Neuronal stem cell (in vitro differentiated cells): ENCODE measurements around the gene TMEM231.

Source experiments
- DNase-seq: peaks from one replicate; pipeline ENCODE4 v3.0.0-alpha.2; 2013; ENCODE audit warnings: low spot score
- H2AFZ ChIP-seq: one replicate; pipeline ENCODE4 v1.6.1; 2013; ENCODE audit warnings: mild to moderate bottlenecking, low read length, inconsistent platforms
- H2AK5ac ChIP-seq: 2 replicates; pipeline ENCODE4 v1.6.1; 2013; ENCODE audit warnings: low read depth, mild to moderate bottlenecking, inconsistent platforms, low read length, moderate library complexity, mixed read lengths
- H2BK120ac ChIP-seq: 2 replicates; pipeline ENCODE4 v1.6.1; 2013; ENCODE audit warnings: low read depth, mild to moderate bottlenecking, inconsistent platforms, low read length, moderate library complexity, mixed read lengths
- H2BK12ac ChIP-seq: one replicate; pipeline ENCODE4 v1.6.1; 2013; ENCODE audit warnings: low read length, inconsistent platforms
- H2BK15ac ChIP-seq: 2 replicates; pipeline ENCODE4 v1.6.1; 2013; ENCODE audit warnings: mild to moderate bottlenecking, low read length, inconsistent platforms, mixed read lengths
- H2BK5ac ChIP-seq: one replicate; pipeline ENCODE4 v1.6.1; 2013; ENCODE audit warnings: inconsistent platforms, mild to moderate bottlenecking, low read length, moderate library complexity
- H3K14ac ChIP-seq: one replicate; pipeline ENCODE4 v1.6.1; 2013; ENCODE audit warnings: low read length, inconsistent platforms
- H3K18ac ChIP-seq: 2 replicates; pipeline ENCODE4 v1.6.1; 2013; ENCODE audit warnings: low read length, inconsistent platforms
- H3K23ac ChIP-seq: 2 replicates; pipeline ENCODE4 v1.6.1; 2013; ENCODE audit warnings: low read depth, mild to moderate bottlenecking, mixed read lengths, low read length, inconsistent platforms; ENCODE audit not compliant: poor library complexity
- H3K27ac ChIP-seq: replicated peaks from 3 replicates; pipeline ENCODE4 v1.5.1; 2013; ENCODE audit warnings: low read length, inconsistent platforms
- H3K27me3 ChIP-seq, 3 experiments: 2 replicates each; pipeline ENCODE4 v1.6.1; 2013; ENCODE audit warnings: low read length in 3 of 3, mild to moderate bottlenecking in 2 of 3, inconsistent platforms in 1 of 3, low read depth in 1 of 3, mixed read lengths in 1 of 3, moderate library complexity in 1 of 3; ENCODE audit not compliant: control insufficient read depth in 3 of 3, insufficient read depth in 3 of 3
- H3K36me3 ChIP-seq, 2 donors: replicated peaks in 1 of 2; 2 replicates each; pipeline ENCODE4 v1.6.1; 2013; ENCODE audit warnings: low read length in 2 of 2; ENCODE audit not compliant: control insufficient read depth in 2 of 2, insufficient read depth in 2 of 2
- H3K4ac ChIP-seq: 2 replicates; pipeline ENCODE4 v1.6.1; 2013; ENCODE audit warnings: inconsistent platforms, mild to moderate bottlenecking, low read length, moderate library complexity
- H3K4me1 ChIP-seq, 2 donors: 1 replicate in 1 of 2; 2 replicates in 1 of 2; pipeline ENCODE4 v1.6.1; 2013; ENCODE audit warnings: low read length in 2 of 2, low read depth in 1 of 2; ENCODE audit not compliant: control insufficient read depth in 2 of 2, insufficient read depth in 1 of 2
- H3K4me2 ChIP-seq: one replicate; pipeline ENCODE4 v1.6.1; 2013; ENCODE audit warnings: mild to moderate bottlenecking, low read length, inconsistent platforms; ENCODE audit not compliant: insufficient read depth, poor library complexity, severe bottlenecking
- H3K4me3 ChIP-seq, 2 donors: 2 replicates each; pipeline ENCODE4 v1.5.1; 2013; ENCODE audit warnings: low read length in 2 of 2, mild to moderate bottlenecking in 2 of 2, inconsistent platforms in 1 of 2, moderate library complexity in 1 of 2
- H3K79me1 ChIP-seq: one replicate; pipeline ENCODE4 v1.6.1; 2013; ENCODE audit warnings: low read depth, mild to moderate bottlenecking, inconsistent platforms, low read length, moderate library complexity
- H3K9ac ChIP-seq: one replicate; pipeline ENCODE4 v1.6.1; 2013; ENCODE audit warnings: mild to moderate bottlenecking, low read depth, low read length, inconsistent platforms; ENCODE audit not compliant: poor library complexity
- H3K9me3 ChIP-seq, 2 donors: replicated peaks in 1 of 2; 2 replicates each; pipeline versions ENCODE3 to v1.6.1; 2013; ENCODE audit warnings: low read length in 2 of 2, mild to moderate bottlenecking in 2 of 2, inconsistent platforms in 1 of 2, low read depth in 1 of 2, mixed read lengths in 1 of 2, moderate library complexity in 1 of 2; ENCODE audit not compliant: control insufficient read depth in 2 of 2, insufficient read depth in 1 of 2
- H4K8ac ChIP-seq: one replicate; pipeline ENCODE4 v1.6.1; 2013; ENCODE audit warnings: low read depth, mild to moderate bottlenecking, inconsistent platforms, low read length, moderate library complexity
- H4K91ac ChIP-seq: one replicate; pipeline ENCODE4 v1.6.1; 2013; ENCODE audit warnings: low read length, low read depth, mild to moderate bottlenecking, inconsistent platforms; ENCODE audit not compliant: poor library complexity
- WGBS, 2 donors: extraction: QIAGEN DNeasy Blood & Tissue Kit; methylation state at CpG; one replicate each; pipeline ENCODE4 v1.1.7; 2013; ENCODE audit warnings: missing lambda C conversion rate in 2 of 2, mixed read lengths in 1 of 2; ENCODE audit not compliant: insufficient read length in 2 of 2, insufficient replicate concordance in 1 of 2; ENCODE audit errors: extremely low coverage in 2 of 2; 5-methylcytosine and 5-hydroxymethylcytosine counted together

The TMEM231 gene

GRCh38 chr16:75497558-75497957, 58.5 kb downstream of the TMEM231 start:
- no peak overlapping the region for H2BK15ac ChIP-seq
- H2BK120ac ChIP-seq, result no peak overlapping the region
- no peak overlapping the region for H3K4me2 ChIP-seq
- H3K27me3 ChIP-seq, result peaks cover 0 to 49% (median 0%) of the 10 kb centered on the region in 3 experiments
- no peaks in the 10 kb centered on the region for H3K79me1 ChIP-seq
- WGBS, 2 donors, result no CpG with 5 or more reads among the region's 4 CpGs
- no peak for DNase-seq
- no peak overlapping the region for H4K8ac ChIP-seq
- peaks cover 0 to 5% of the 10 kb centered on the region in 2 donors for H3K4me1 ChIP-seq
- no peak overlapping the region for H2AFZ ChIP-seq
- H3K14ac ChIP-seq, result no peak overlapping the region
- no peak overlapping the region for H3K23ac ChIP-seq
- no peak overlapping the region for H3K18ac ChIP-seq
- no peak overlapping the region for H3K4ac ChIP-seq
- no peaks in the 10 kb centered on the region for H3K36me3 ChIP-seq
- no peak overlapping the region for H4K91ac ChIP-seq
- H2BK12ac ChIP-seq, result no peak overlapping the region
- H3K9me3 ChIP-seq, result peaks cover 0 to 3% of the 10 kb centered on the region in 2 donors
- H3K4me3 ChIP-seq, result no peak overlapping the region
- no peak overlapping the region for H3K9ac ChIP-seq
- no peak overlapping the region for H2BK5ac ChIP-seq
- no peak overlapping the region for H3K27ac ChIP-seq
- no peak overlapping the region for H2AK5ac ChIP-seq

DNA sequence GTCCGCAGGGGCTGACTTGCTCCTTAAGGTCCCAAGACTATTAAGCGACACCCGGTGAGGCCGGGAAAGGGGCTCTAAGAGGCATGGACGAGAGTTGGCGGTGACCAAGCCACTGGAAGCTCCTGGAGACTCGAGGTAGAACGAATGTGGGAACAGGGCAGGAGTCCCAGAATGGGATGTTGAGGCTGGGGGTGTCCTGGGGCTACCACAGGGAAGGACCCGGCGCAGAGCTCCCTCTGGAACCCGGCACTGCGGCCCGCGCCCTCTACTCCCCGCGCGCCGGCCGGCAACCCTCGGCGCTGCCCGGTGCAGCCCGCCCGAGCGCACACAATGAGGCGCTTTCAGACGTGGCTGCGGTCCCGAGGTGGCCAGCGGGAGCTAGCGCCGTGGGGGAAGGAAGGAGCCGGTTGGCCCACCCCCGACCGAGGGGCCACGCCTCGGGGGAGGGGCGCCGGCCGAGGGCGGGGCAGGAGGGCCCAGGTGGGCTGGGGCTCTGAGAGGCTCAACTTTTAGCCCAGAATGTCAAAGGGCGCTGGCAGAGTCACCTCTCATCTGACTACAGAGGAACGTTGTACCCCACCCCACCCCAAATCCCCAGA, 60.9 kb downstream of the TMEM231 start, which contains the start of gene CHST6:
TSS of gene CHST6 (minus strand) at position 366 of the 599 bp plus-strand sequence. CDS start 15,613 bp downstream, outside the sequence.
- Histone ChIP-seq H2BK120ac (peak within 1 kb of the TSS; percentile 54), H3K18ac (peak within 1 kb of the TSS; percentile 94), H3K36me3 (no peaks in the 10 kb centered on the region), H2BK15ac (peak within 1 kb of the TSS; percentile 99), H3K9ac (peak within 1 kb of the TSS; percentile 56), H4K91ac (no peak within 1 kb of the TSS), H2BK12ac (peak within 1 kb of the TSS; percentile 46), H2AFZ (peak within 1 kb of the TSS; percentile 98), H3K27ac (no peak within 1 kb of the TSS), H4K8ac (peak within 1 kb of the TSS; percentile 92), H3K23ac (peak within 1 kb of the TSS; percentile 3), H3K9me3 (peaks cover 0 to 2% of the 10 kb centered on the region in 2 donors), H3K4me3 (peak within 1 kb of the TSS; percentile 46 to 87), H3K4me2 (peak within 1 kb of the TSS; percentile 87), H3K14ac (no peak within 1 kb of the TSS), H3K27me3 (peaks cover 0 to 45% (median 0%) of the 10 kb centered on the region in 3 experiments), H3K4ac (no peak within 1 kb of the TSS), H3K79me1 (no peaks in the 10 kb centered on the region), H2BK5ac (peak within 1 kb of the TSS; percentile 66), H2AK5ac (peak within 1 kb of the TSS; percentile 75), H3K4me1 (peaks cover 0 to 5% of the 10 kb centered on the region in 2 donors)
- no CpG with 5 or more reads among the region's 43 CpGs for WGBS, 2 donors
- DNase-seq, result peak; percentile 69

- Histone ChIP-seq H3K23ac (peak overlapping the region; percentile 3), H3K36me3 (no peaks in the 10 kb centered on the region), H3K79me1 (no peaks in the 10 kb centered on the region), H3K27me3 (peaks cover 0 to 41% (median 0%) of the 10 kb centered on the region in 3 experiments), H3K27ac (no peak overlapping the region), H2BK15ac (peak overlapping the region; percentile 40), H4K91ac (no peak overlapping the region), H2AFZ (peak overlapping the region; percentile 98), H3K4me2 (peak overlapping the region; percentile 87), H2BK120ac (no peak overlapping the region), H3K4me3 (peak overlapping the region; percentile 46 to 87), H3K18ac (peak overlapping the region; percentile 58), H2BK12ac (no peak overlapping the region), H3K9ac (peak overlapping the region; percentile 56), H3K9me3 (no peaks in the 10 kb centered on the region), H2AK5ac (peak overlapping the region; percentile 75), H3K4me1 (peaks cover 0 to 5% of the 10 kb centered on the region in 2 donors), H3K14ac (no peak overlapping the region), H3K4ac (no peak overlapping the region), H4K8ac (peak overlapping the region; percentile 92), H2BK5ac (no peak overlapping the region)
- DNase-seq, result peak; percentile 15
- no CpG with 5 or more reads among the region's 26 CpGs for WGBS, 2 donors
Observed at GRCh38 chr16:75494661-75495075, 61.4 kb downstream of the TMEM231 start.

GRCh38 chr16:75494184-75494583, 61.9 kb downstream of the TMEM231 start:
- Histone ChIP-seq H3K4me3 (peak overlapping the region; percentile 46 to 87), H3K23ac (no peak overlapping the region), H2BK15ac (no peak overlapping the region), H3K36me3 (no peaks in the 10 kb centered on the region), H3K4me2 (peak overlapping the region; percentile 87), H3K79me1 (no peaks in the 10 kb centered on the region), H3K4ac (no peak overlapping the region), H2AFZ (peak overlapping the region; percentile 98), H2BK12ac (no peak overlapping the region), H2BK5ac (no peak overlapping the region), H3K9ac (no peak overlapping the region), H3K9me3 (no peaks in the 10 kb centered on the region), H3K27me3 (peaks cover 0 to 40% (median 0%) of the 10 kb centered on the region in 3 experiments), H3K4me1 (peaks cover 0 to 3% of the 10 kb centered on the region in 2 donors), H3K14ac (no peak overlapping the region), H2BK120ac (no peak overlapping the region), H4K91ac (no peak overlapping the region), H4K8ac (no peak overlapping the region), H2AK5ac (no peak overlapping the region), H3K18ac (no peak overlapping the region), H3K27ac (no peak overlapping the region)
- no CpG with 5 or more reads among the region's 5 CpGs for WGBS, 2 donors
- no peak for DNase-seq
